Stimulated activated CD8-positive, alpha-beta memory T cell treated with anti-CD3 and anti-CD28 coated beads, Interleukin-15, amount 100 ng/mL, for 1 hour (primary cell): Measurements from ENCODE around the gene PDE4D.

Experiments used
- DNase-seq: peaks from one replicate; pipeline ENCODE4 v3.0.0-alpha.2; 2020; ENCODE audit warnings: low read depth

PDE4D gene

GRCh38 chr5:59366784-59367183 is 526.7 kb downstream of the PDE4D start:
- DNase-seq = no peak

DNA sequence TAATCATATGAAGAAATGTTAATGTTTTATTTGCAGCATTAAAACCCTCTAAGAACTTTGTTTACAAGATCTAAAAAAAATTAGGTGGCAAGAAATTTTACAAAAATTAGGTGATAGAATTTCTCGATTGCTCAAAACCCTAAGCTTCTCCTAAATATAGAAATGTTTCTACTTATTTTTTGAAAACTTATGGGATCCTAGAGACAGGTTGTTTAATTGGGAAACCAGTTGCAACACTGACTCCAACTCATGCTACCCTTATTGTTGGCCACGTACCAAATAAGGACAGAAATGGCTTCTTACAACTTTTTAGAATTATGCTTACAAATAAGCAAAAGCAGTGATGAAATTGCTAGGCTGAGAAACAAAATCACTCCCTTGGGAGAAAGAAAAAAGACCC is 531.1 kb downstream of the PDE4D start:
- no peak for DNase-seq

DNA sequence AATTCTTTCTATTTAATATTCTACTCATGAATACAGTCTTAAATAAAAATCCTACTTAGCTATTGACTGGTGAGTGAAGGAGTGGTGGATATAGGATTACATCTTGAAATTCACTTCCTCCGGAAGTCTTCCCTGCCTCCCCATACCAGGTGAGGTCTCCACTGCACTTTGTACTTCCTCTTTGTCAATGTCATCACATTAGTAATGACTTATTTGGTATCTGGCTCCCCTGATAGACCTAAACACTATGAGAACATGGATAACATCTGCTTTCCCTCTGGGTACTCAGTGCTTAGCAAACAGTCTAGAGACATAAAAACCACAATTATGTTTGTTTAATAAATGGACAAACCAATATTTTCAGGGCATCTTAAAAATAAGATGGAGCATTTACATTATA is 532.1 kb downstream of the PDE4D start:
- DNase-seq = no peak

DNA sequence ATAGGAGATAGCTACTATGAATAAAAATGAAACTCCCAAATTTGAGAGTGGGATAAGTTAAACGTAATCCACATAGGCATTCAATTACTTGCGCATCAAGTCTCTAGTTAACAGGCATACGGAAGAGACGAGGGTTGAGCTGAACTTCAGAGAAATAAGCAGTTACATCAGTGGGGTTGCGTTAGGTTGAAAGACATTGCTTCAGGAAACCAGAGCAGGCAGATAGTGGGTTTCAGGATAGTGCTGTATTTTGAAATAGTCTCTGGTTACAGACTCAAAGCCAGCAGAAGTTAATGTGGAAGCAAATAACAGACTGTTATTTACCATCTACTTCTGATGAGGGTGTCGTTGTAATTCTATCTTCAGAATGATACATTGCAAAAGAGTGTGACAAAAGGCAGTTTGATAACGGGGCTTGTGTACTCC is 533.4 kb downstream of the PDE4D start:
- DNase-seq = no peak

DNA sequence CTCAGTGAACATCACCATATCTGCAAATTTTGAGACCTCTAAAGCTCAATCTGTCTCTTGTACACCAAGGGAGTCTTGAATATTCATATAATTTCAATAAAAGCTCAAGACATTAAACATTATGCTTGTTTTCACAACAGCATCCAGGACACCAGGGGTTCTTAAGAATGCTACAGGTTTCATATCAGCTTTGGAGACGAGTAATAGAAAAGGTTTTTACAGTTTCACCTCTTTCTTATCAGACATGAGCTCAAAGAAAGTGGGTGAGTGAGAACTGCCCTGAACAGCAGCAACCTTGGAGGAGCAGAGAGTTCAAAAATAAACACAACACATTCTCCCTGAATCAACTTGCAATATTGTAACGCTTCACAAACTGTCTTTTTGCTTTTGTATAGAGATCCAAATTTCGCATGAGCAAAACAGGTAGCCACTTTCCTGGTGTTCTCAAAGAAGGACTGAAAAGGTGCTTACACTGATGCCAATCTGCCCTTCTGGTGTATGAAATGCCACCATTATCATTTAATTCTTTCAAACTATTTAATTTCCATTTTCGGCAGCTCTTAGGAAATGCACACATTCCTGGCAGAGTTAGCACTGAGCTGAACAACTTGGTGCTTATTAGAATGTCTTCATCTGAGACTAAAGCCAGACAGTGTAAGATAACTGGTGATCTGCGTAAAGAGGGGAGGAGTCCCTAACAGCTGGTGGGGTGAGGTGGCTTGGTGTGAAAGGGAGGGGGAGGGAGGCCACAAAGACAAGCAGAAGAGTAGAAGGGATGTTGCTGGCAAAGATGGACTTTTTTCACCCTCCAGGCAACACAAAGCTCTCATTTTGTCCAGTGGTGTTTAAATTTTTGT is 535.3 kb downstream of the PDE4D start:
- no peak for DNase-seq

- DNase-seq = no peak
These were observed 536.0 kb downstream of the PDE4D start for GRCh38 chr5:59357381-59357977.

DNA sequence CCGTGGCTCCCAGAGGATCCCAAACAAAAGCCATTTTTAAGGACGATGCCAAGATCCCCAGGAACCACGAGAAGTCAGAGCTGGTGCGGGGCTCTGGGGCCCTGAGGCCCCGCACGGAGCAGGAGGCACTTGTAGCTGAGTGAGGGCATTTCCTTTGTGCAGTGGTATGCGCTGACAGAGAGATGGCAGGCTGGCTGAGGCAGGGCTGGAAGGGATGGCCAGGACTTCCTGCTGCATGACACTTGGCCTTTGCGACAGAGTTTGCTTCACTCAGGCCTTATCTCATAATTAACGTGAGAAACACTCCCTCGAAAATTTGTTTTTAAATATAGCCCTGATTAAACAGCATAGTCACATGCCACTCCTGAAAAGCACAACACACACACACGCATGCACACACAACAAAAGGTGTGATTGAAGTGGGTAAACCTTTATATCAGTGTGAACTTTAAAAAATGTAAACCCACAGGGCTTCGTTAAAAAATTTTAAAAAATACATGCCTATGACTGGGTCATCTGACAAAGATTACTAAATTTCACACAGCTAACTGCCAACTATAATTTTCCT is 536.6 kb downstream of the PDE4D start:
- no peak for DNase-seq

DNA sequence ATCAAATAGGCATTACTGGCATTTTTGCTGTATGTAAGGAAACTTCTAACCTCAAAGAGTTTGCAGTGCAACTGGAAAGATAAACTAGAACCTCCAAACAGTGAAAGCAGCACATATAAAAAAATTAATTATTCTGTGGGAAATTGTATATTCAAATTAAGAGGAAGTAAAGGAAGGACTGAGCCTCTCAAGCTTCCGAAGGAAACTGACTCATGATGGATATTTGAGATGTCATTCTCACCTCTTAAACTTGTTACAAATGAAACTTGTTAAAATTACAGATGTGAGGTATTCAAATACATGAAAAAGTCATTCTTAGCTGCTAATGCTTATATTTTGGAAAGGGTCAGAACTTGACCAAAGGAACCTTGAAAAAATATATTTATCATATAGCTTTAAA is 538.7 kb downstream of the PDE4D start:
- DNase-seq = no peak

GRCh38 chr5:59354274-59354673 is 539.3 kb downstream of the PDE4D start:
- no peak for DNase-seq

DNA sequence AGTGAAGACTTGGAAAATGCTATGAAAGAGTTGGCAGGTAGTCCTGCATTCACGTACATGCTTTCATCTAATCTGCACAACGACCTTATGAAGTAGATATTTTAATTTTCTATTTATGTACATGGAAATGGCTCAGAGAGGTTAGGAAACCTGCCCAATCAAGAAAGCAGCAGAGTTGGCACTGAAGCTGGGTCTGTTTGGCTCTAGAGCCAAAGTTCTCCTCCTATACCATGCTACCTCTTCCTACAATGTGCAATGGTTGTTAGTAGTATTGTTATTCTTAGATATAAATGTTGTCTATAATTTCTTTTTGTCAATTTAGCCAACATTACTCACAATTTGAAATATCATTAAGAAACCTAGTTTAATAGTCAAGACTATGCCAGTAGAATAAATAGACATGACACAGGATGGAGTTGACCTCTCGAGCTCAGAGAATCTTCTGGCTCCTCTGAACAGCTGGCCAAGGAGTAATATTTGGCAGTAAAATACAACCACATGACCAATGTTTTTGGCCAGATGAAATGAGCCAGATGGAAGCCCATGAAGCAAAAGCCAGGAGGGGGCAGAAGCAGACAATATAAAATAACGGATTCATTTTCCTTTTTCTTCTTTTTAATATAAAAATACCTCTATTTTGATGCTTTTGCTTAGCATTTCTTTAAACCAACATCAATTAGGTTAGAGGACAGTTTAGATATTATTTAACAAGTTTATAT is 542.3 kb downstream of the PDE4D start:
- no peak for DNase-seq

- no peak for DNase-seq
These were observed 545.3 kb downstream of the PDE4D start for GRCh38 chr5:59348189-59348588.

DNA sequence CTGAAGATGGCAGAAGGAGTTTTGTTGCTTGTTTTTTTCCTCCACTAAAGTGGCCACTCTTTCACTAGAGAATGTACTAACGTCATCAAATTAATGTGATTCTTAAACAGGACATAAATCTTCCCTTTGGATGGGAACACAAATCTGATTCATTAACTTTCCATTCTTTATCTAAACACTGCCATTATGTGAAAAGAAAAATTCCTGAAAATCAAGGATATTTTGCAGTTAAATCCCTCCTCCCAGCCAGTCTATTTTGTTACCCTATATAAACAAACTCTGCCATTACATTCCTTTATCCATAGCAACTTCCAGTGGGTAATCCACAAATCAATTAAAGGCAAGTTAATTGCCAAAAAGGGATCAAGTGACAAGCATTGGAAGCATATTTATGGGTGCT is 546.5 kb downstream of the PDE4D start:
- no peak for DNase-seq

GRCh38 chr5:59346514-59346913 is 547.0 kb downstream of the PDE4D start:
- no peak for DNase-seq

GRCh38 chr5:59342181-59342580 is 551.3 kb downstream of the PDE4D start:
- no peak for DNase-seq

DNA sequence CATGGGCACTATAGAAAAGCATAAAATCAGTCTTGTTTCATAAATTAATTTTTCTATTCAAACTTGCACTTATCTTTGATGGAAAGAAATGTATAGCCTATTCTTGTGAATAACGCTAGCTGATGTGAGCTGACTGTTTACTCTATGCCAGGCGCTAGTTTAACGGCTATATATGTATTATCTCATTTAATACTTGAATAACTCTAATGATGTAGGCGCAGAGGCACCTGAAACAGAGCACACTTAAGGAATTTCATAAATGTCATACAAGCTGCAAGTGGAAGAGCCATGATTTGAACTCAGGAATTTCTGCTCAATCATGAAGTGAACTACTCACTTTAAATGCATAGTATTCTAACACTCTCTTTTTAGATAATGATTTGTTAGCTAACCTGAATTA is 551.8 kb downstream of the PDE4D start:
- no peak for DNase-seq

GRCh38 chr5:59341155-59341554 is 552.4 kb downstream of the PDE4D start:
- DNase-seq = no peak

GRCh38 chr5:59340637-59341036 is 552.9 kb downstream of the PDE4D start:
- no peak for DNase-seq

GRCh38 chr5:59337240-59337639 is 556.3 kb downstream of the PDE4D start:
- DNase-seq = no peak

- DNase-seq = no peak
These were observed 558.0 kb downstream of the PDE4D start for GRCh38 chr5:59335544-59335943.

- DNase-seq = no peak
These were observed 560.1 kb downstream of the PDE4D start for GRCh38 chr5:59333416-59333815.

- no peak for DNase-seq
These were observed 561.1 kb downstream of the PDE4D start for GRCh38 chr5:59332236-59332973.

- no peak for DNase-seq
These were observed 562.8 kb downstream of the PDE4D start for GRCh38 chr5:59330680-59331079.
